ENCODE data around the gene TFPI. TPM values are rescaled to one million over a fixed set of nuclear protein-coding genes. Genes with fewer than 3 reads are reported as not detected.

The TFPI gene
- total RNA-seq = 266 and 286 TPM in 2 replicates
- polyA plus RNA-seq = 138 and 177 TPM in 2 replicates
- 185 and 186 TPM in 2 replicates for polyA plus RNA-seq (2011; cell fraction: cytosol; rRNA removed)
- polyA plus RNA-seq (2011; cell fraction: nucleus; rRNA removed) = 210 and 230 TPM in 2 replicates
- 245 and 277 TPM in 2 replicates for polyA plus RNA-seq (2012)
- 332 and 378 TPM in 2 replicates for polyA minus RNA-seq
- 21.1 TPM for polyA minus RNA-seq (2011; cell fraction: cytosol; rRNA and poly(A)+ RNA removed)
- 645 and 1,049 TPM in 2 replicates for polyA minus RNA-seq (2011; cell fraction: nucleus; rRNA and poly(A)+ RNA removed)
- percentile 98 among the genes with signal in this experiment for Bru-seq, nascent RNA
- BruChase-seq, experiment 1, labeled RNA remaining after a 6-hour chase = percentile 97 among the genes with signal in this experiment
- percentile 94 among the genes with signal in this experiment for BruChase-seq, experiment 2, labeled RNA remaining after a 2-hour chase
- long read RNA-seq, transcript TFPI-202 (7 exons, 1,088 nt) = minor isoform, 50 of 892 reads
- long read RNA-seq, transcript TFPI-201 (8 exons, 3,885 nt) = major isoform, 517 of 892 reads
- long read RNA-seq, transcript TFPI-204 (8 exons, 1,119 nt) = minor isoform, 8 of 892 reads
- long read RNA-seq, partial matches to known transcripts = 46 of 892 reads
- long read RNA-seq, other reads (novel, unspliced or antisense) = 271 of 892 reads

DNA sequence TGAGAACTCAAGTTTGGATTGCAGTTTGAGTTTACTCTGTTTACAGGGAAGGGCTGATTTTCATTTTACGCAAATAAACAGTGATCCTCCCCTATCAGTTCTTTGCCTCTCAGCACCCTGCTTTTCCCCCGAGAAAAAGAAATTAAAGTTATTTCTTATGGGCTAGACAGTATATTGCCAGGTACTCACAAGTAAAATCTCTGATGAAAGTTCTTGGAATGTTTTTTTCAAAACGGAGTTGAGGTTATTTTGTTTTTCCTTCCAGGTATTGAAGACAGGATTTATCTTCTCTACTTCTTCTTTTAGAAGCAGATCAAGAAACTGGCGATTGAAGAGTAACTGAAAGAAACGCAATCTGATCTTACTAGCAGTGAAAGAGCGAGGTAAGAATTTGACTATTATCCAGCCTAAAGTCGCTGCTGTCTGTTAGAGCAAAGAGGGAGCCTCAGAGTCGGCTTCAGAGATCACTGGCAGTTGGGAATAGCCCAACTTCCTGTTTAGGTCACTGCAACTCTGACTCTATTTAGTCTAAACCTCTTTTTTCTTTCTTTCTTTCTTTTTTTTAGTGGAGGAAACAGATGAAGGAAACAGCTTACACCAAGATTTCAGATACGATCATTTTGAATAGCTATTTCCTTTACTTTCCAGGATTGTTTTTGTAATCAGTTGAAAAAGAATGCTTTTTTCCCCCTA lies at the start of gene TFPI:
Gene TFPI (minus strand): TSS at position 425 of the 693 bp plus-strand sequence. CDS start 50,667 bp downstream, outside the sequence.
- H3K79me2 ChIP-seq (ENCODE audit: control insufficient read depth, insufficient read depth, low read length) = peaks cover 50% of the 10 kb centered on the region
- H4K20me1 ChIP-seq (replicated peaks; ENCODE audit: control insufficient read depth, extremely low read depth, insufficient read depth, low read length) = no peaks in the 10 kb centered on the region
- H3K9me1 ChIP-seq (replicated peaks; ENCODE audit: control insufficient read depth, extremely low read depth, insufficient read depth, low read length) = no peaks in the 10 kb centered on the region
- H3K27ac ChIP-seq (ENCODE audit: insufficient read depth, low read depth, low read length) = peak within 1 kb of the TSS; percentile 87
- TSS peak; percentile 60 for BruUV-seq (replicated peaks)
- no peaks in the 10 kb centered on the region for H3K9me3 ChIP-seq (replicated peaks; ENCODE audit: control insufficient read depth, insufficient read depth, low read length)
- dilution Hi-C loops (cut with MboI; ENCODE audit: extremely low pct_ligation_motif_present, low sequenced_read_pairs) = no loop called here
- H3K9ac ChIP-seq (replicated peaks; ENCODE audit: extremely low read depth, insufficient read depth, low read length) = peak within 1 kb of the TSS; percentile 98
- no peak within 1 kb of the TSS for H2AFZ ChIP-seq (ENCODE audit: low read depth, low read length)
- intact Hi-C loops (cut with micrococcal nuclease) = loop anchor here (1.0 to 5.0 kb wide), 6 partner anchors 15 to 292 kb away; partner anchors contain the start of gene CALCRL
- peak within 1 kb of the TSS; percentile 86 for H3K4me2 ChIP-seq (ENCODE audit: insufficient read depth, low read length)
- ChIA-PET POLR2A (interaction anchor here (0.6 to 2.1 kb wide), 5 partner anchors 7 to 53 kb away, joined by 3 to 14 read pairs (median 4); no protein-coding TSS in a partner anchor), CTCF (interaction anchor here (0.7 to 2.3 kb wide), 11 partner anchors 8 to 289 kb away, joined by 3 to 26 read pairs (median 4); no protein-coding TSS in a partner anchor)
- peaks cover 36% of the 10 kb centered on the region for H3K4me1 ChIP-seq (ENCODE audit: control insufficient read depth, extremely low read depth, insufficient read depth, low read length)
- TF ChIP-seq POLR2AphosphoS5 (IDR thresholded peaks at IDR 0.05; ENCODE audit: insufficient read depth, low read depth, low read length) (peak; percentile 78), MYC (IDR thresholded peaks at IDR 0.05; ENCODE audit: low read depth, low read length) (no peak), FOS (IDR thresholded peaks at IDR 0.05; ENCODE audit: borderline replicate concordance, insufficient read depth, low read length) (peak; percentile 19), CTCF (IDR thresholded peaks at IDR 0.05; ENCODE audit: extremely low read depth in 1 of 2, insufficient read depth in 1 of 2, low read depth in 1 of 2, low read length in 2 of 2) (no peak), MAX (IDR thresholded peaks at IDR 0.05; ENCODE audit: insufficient read depth, insufficient read length) (no peak), POLR2A (IDR thresholded peaks at IDR 0.05; ENCODE audit: low read depth, low read length) (peak; percentile 97), EZH2 (IDR thresholded peaks at IDR 0.05; ENCODE audit: borderline replicate concordance, low read depth, low read length, severe bottlenecking) (no peak), JUN (IDR thresholded peaks at IDR 0.05; ENCODE audit: borderline replicate concordance, insufficient read depth, insufficient read length, low read depth) (peak; percentile 27), GATA2 (IDR thresholded peaks at IDR 0.05; ENCODE audit: insufficient read depth, insufficient read length, low read depth, low read length) (peak; percentile 83)
- H3K27me3 ChIP-seq (ENCODE audit: control insufficient read depth in 2 of 2, insufficient read depth in 2 of 2, low read length in 2 of 2) = no peaks in the 10 kb centered on the region
- no peaks in the 10 kb centered on the region for H3K36me3 ChIP-seq (ENCODE audit: control insufficient read depth in 2 of 2, extremely low read depth in 1 of 2, insufficient read depth in 2 of 2, low read length in 2 of 2)
- peak within 1 kb of the TSS; percentile 82 to 95 (median 87) for H3K4me3 ChIP-seq (replicated peaks in 1 of 3; ENCODE audit: insufficient read depth in 1 of 3, low read depth in 1 of 3, low read length in 3 of 3)
- FAIRE-seq = peak; percentile 83
- peak; percentile 93 for DNase-seq (ENCODE audit: low read depth, low spot score)
